ENCODE measurements around the gene RMND5A.
"Not testable (repeated sequence)": the region's sequence is repeated elsewhere in the genome, so short reads cannot be mapped to it uniquely, and the experiment has no call there.

The RMND5A gene

GRCh38 chr2:86714579-86715173 is 5.4 kb upstream of the RMND5A start:
- H3K9me3 ChIP-seq (ENCODE audit: control insufficient read depth, low read length); H3K36me3 ChIP-seq (ENCODE audit: control insufficient read depth, insufficient read depth, low read length); H3K4me1 ChIP-seq (ENCODE audit: control insufficient read depth, insufficient read depth, low read length, poor library complexity, severe bottlenecking); H3K27ac ChIP-seq (ENCODE audit: low read depth, low read length, severe bottlenecking); H3K4me3 ChIP-seq (ENCODE audit: extremely low read depth, insufficient read depth, low read length, poor library complexity, severe bottlenecking): not testable (repeated sequence)
- WGBS, 2 experiments (ENCODE audit: insufficient coverage in 2 of 2): no CpG with 5 or more reads among the region's 3 CpGs

- not testable (repeated sequence) for H3K9me3 ChIP-seq (ENCODE audit: control insufficient read depth, low read length); H3K4me1 ChIP-seq (ENCODE audit: control insufficient read depth, insufficient read depth, low read length, poor library complexity, severe bottlenecking); H3K27ac ChIP-seq (ENCODE audit: low read depth, low read length, severe bottlenecking); H3K36me3 ChIP-seq (ENCODE audit: control insufficient read depth, insufficient read depth, low read length)
- H3K4me3 ChIP-seq (ENCODE audit: extremely low read depth, insufficient read depth, low read length, poor library complexity, severe bottlenecking): peak overlapping the region; percentile 49
- WGBS, 2 experiments (ENCODE audit: insufficient coverage in 2 of 2): no CpG with 5 or more reads among the region's 30 CpGs
These were observed 841 bp upstream of the RMND5A start for GRCh38 chr2:86719263-86719636.

- peak overlapping the region; percentile 49 for H3K4me3 ChIP-seq (ENCODE audit: extremely low read depth, insufficient read depth, low read length, poor library complexity, severe bottlenecking)
- H3K36me3 ChIP-seq (ENCODE audit: control insufficient read depth, insufficient read depth, low read length); H3K4me1 ChIP-seq (ENCODE audit: control insufficient read depth, insufficient read depth, low read length, poor library complexity, severe bottlenecking); H3K9me3 ChIP-seq (ENCODE audit: control insufficient read depth, low read length): not testable (repeated sequence)
- 0% methylated on average over 8 to 15 of the region's 85 CpGs for WGBS, 2 experiments (ENCODE audit: insufficient coverage in 2 of 2)
- peak overlapping the region; percentile 91 for H3K27ac ChIP-seq (ENCODE audit: low read depth, low read length, severe bottlenecking)
These were observed 639 bp downstream of the RMND5A start for GRCh38 chr2:86720540-86721320.

GRCh38 chr2:86725706-86726105 is 5.6 kb downstream of the RMND5A start:
- not testable (repeated sequence) for H3K4me3 ChIP-seq (ENCODE audit: extremely low read depth, insufficient read depth, low read length, poor library complexity, severe bottlenecking); H3K27ac ChIP-seq (ENCODE audit: low read depth, low read length, severe bottlenecking); H3K9me3 ChIP-seq (ENCODE audit: control insufficient read depth, low read length); H3K4me1 ChIP-seq (ENCODE audit: control insufficient read depth, insufficient read depth, low read length, poor library complexity, severe bottlenecking); H3K36me3 ChIP-seq (ENCODE audit: control insufficient read depth, insufficient read depth, low read length)
- WGBS, 2 experiments (ENCODE audit: insufficient coverage in 2 of 2): no CpG with 5 or more reads among the region's 2 CpGs

GRCh38 chr2:86732040-86732525 is 12.0 kb downstream of the RMND5A start:
- not testable (repeated sequence) for H3K27ac ChIP-seq (ENCODE audit: low read depth, low read length, severe bottlenecking); H3K36me3 ChIP-seq (ENCODE audit: control insufficient read depth, insufficient read depth, low read length); H3K4me1 ChIP-seq (ENCODE audit: control insufficient read depth, insufficient read depth, low read length, poor library complexity, severe bottlenecking); H3K4me3 ChIP-seq (ENCODE audit: extremely low read depth, insufficient read depth, low read length, poor library complexity, severe bottlenecking); H3K9me3 ChIP-seq (ENCODE audit: control insufficient read depth, low read length)
- WGBS, 2 experiments (ENCODE audit: insufficient coverage in 2 of 2): no CpG with 5 or more reads among the region's 6 CpGs

- H3K27ac ChIP-seq (ENCODE audit: low read depth, low read length, severe bottlenecking); H3K36me3 ChIP-seq (ENCODE audit: control insufficient read depth, insufficient read depth, low read length); H3K4me3 ChIP-seq (ENCODE audit: extremely low read depth, insufficient read depth, low read length, poor library complexity, severe bottlenecking); H3K9me3 ChIP-seq (ENCODE audit: control insufficient read depth, low read length); H3K4me1 ChIP-seq (ENCODE audit: control insufficient read depth, insufficient read depth, low read length, poor library complexity, severe bottlenecking): not testable (repeated sequence)
These were observed 12.7 kb downstream of the RMND5A start for GRCh38 chr2:86732837-86733236.

GRCh38 chr2:86733528-86733927 is 13.4 kb downstream of the RMND5A start:
- H3K4me3 ChIP-seq (ENCODE audit: extremely low read depth, insufficient read depth, low read length, poor library complexity, severe bottlenecking); H3K4me1 ChIP-seq (ENCODE audit: control insufficient read depth, insufficient read depth, low read length, poor library complexity, severe bottlenecking); H3K9me3 ChIP-seq (ENCODE audit: control insufficient read depth, low read length); H3K27ac ChIP-seq (ENCODE audit: low read depth, low read length, severe bottlenecking); H3K36me3 ChIP-seq (ENCODE audit: control insufficient read depth, insufficient read depth, low read length): not testable (repeated sequence)
- no CpG with 5 or more reads among the region's 4 CpGs for WGBS, 2 experiments (ENCODE audit: insufficient coverage in 2 of 2)

- not testable (repeated sequence) for H3K36me3 ChIP-seq (ENCODE audit: control insufficient read depth, insufficient read depth, low read length); H3K4me3 ChIP-seq (ENCODE audit: extremely low read depth, insufficient read depth, low read length, poor library complexity, severe bottlenecking); H3K27ac ChIP-seq (ENCODE audit: low read depth, low read length, severe bottlenecking); H3K9me3 ChIP-seq (ENCODE audit: control insufficient read depth, low read length); H3K4me1 ChIP-seq (ENCODE audit: control insufficient read depth, insufficient read depth, low read length, poor library complexity, severe bottlenecking)
- WGBS, 2 experiments (ENCODE audit: insufficient coverage in 2 of 2): no CpG with 5 or more reads among the region's 1 CpG
These were observed 14.8 kb downstream of the RMND5A start for GRCh38 chr2:86734896-86735295.

- peaks cover 14% of the 10 kb centered on the region for H3K36me3 ChIP-seq (ENCODE audit: control insufficient read depth, insufficient read depth, low read length)
- not testable (repeated sequence) for H3K9me3 ChIP-seq (ENCODE audit: control insufficient read depth, low read length); H3K4me3 ChIP-seq (ENCODE audit: extremely low read depth, insufficient read depth, low read length, poor library complexity, severe bottlenecking); H3K27ac ChIP-seq (ENCODE audit: low read depth, low read length, severe bottlenecking); H3K4me1 ChIP-seq (ENCODE audit: control insufficient read depth, insufficient read depth, low read length, poor library complexity, severe bottlenecking)
These were observed 19.4 kb downstream of the RMND5A start for GRCh38 chr2:86739485-86739884.

GRCh38 chr2:86739889-86740288 is 19.8 kb downstream of the RMND5A start:
- H3K4me3 ChIP-seq (ENCODE audit: extremely low read depth, insufficient read depth, low read length, poor library complexity, severe bottlenecking); H3K9me3 ChIP-seq (ENCODE audit: control insufficient read depth, low read length); H3K27ac ChIP-seq (ENCODE audit: low read depth, low read length, severe bottlenecking); H3K4me1 ChIP-seq (ENCODE audit: control insufficient read depth, insufficient read depth, low read length, poor library complexity, severe bottlenecking): not testable (repeated sequence)
- WGBS, 2 experiments (ENCODE audit: insufficient coverage in 2 of 2): no CpG with 5 or more reads among the region's 11 CpGs
- peaks cover 17% of the 10 kb centered on the region for H3K36me3 ChIP-seq (ENCODE audit: control insufficient read depth, insufficient read depth, low read length)

- H3K36me3 ChIP-seq (ENCODE audit: control insufficient read depth, insufficient read depth, low read length): peaks cover 26% of the 10 kb centered on the region
- H3K9me3 ChIP-seq (ENCODE audit: control insufficient read depth, low read length); H3K4me1 ChIP-seq (ENCODE audit: control insufficient read depth, insufficient read depth, low read length, poor library complexity, severe bottlenecking); H3K4me3 ChIP-seq (ENCODE audit: extremely low read depth, insufficient read depth, low read length, poor library complexity, severe bottlenecking); H3K27ac ChIP-seq (ENCODE audit: low read depth, low read length, severe bottlenecking): not testable (repeated sequence)
- no CpG with 5 or more reads among the region's 4 CpGs for WGBS, 2 experiments (ENCODE audit: insufficient coverage in 2 of 2)
These were observed 21.9 kb downstream of the RMND5A start for GRCh38 chr2:86741889-86742498.

Measured in mesodermal cell (in vitro differentiated cells).